AG09309 (cell line): Measurements from ENCODE around the gene ODAM.

Experiments
- DNase-seq: peaks from one replicate; pipeline ENCODE4 v3.0.0-alpha.2; 2010; ENCODE audit warnings: low read depth
- H3K4me3 ChIP-seq: 2 replicates; pipeline ENCODE4 v1.5.1; 2011; ENCODE audit warnings: mild to moderate bottlenecking, low read depth, low read length, moderate library complexity; ENCODE audit not compliant: control insufficient read depth
- TF ChIP-seq, protein P1 (sequence below): IDR thresholded peaks from 2 replicates; pipeline ENCODE4 v1.5.1; 2011; ENCODE audit warnings: mild to moderate bottlenecking, low read depth, low read length, inconsistent platforms; ENCODE audit not compliant: insufficient read depth, control insufficient read depth; ENCODE audit errors: missing control alignments

The ODAM gene

DNA sequence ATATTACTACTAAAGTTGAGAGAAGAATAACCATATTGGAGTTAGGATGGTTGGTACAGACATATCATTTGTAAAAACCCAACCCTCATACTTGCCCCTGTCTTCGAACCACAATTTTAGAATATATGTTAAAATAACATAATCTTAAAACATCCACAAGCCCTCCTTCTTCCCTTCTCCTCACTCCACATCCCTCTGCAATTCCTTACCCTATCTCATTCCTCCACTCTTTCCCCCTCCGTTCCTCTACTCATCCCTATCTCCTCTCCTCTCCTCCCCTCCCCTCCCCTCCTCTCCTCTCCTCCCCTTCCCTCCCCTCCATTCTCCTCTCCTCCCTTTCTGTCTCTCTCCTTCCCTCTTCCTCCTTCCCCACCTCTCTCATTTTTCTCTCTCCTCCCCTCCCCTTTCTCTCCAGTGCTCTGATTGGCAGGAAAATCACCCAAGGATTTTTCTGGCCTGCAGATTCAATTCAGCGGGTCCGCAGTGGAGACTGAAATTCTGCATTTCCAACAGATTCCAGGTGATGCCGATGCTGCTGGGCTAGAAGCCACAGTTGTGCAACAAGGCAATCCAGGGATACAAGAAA is 17.4 kb upstream of the ODAM start:
- no peak overlapping the region for H3K4me3 ChIP-seq
- DNase-seq: no peak
- TF ChIP-seq, protein P1, sequence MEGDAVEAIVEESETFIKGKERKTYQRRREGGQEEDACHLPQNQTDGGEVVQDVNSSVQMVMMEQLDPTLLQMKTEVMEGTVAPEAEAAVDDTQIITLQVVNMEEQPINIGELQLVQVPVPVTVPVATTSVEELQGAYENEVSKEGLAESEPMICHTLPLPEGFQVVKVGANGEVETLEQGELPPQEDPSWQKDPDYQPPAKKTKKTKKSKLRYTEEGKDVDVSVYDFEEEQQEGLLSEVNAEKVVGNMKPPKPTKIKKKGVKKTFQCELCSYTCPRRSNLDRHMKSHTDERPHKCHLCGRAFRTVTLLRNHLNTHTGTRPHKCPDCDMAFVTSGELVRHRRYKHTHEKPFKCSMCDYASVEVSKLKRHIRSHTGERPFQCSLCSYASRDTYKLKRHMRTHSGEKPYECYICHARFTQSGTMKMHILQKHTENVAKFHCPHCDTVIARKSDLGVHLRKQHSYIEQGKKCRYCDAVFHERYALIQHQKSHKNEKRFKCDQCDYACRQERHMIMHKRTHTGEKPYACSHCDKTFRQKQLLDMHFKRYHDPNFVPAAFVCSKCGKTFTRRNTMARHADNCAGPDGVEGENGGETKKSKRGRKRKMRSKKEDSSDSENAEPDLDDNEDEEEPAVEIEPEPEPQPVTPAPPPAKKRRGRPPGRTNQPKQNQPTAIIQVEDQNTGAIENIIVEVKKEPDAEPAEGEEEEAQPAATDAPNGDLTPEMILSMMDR: no peak

DNA sequence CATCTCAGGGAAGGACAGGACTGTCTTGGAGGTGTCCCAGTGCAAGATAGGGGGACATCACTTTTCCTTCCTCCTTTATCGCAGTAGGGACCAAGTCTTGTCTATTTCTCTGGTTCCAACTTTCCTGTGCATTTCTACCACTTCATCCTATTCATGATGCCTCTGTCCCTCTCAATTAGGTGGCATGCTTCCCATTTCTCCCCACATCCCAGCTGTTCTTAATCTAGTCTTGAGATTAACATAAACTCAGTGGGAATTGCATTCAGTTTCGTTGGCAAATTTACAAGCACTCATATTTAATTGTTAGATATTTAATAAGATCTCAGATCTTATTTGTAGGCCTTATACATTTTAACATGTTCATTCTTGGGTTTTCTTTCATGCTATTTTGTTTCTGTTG is 15.7 kb upstream of the ODAM start:
- no peak for DNase-seq
- H3K4me3 ChIP-seq: no peak overlapping the region

DNA sequence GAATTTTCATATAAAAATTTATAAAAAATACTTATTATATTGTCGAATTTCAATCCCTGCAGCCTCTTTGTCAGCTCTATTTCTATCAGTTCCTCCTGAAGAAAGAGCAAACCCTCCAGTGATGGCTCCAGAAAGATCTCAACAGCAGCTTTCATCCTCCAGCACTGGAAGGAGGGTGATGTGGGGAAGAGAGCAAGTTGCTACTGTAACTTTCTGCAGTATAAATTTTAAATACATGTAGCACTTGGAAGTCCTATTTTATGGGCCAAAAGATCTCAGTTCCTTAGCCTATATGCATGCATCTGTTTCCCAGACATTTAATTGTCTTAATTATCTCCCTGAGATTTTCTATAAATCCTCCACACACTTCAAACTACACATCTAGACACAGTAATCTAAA is 13.7 kb upstream of the ODAM start:
- H3K4me3 ChIP-seq: no peak overlapping the region
- TF ChIP-seq, protein P1: no peak
- no peak for DNase-seq

More for the DNA sequence above, 15.7 kb upstream of the ODAM start:
- TF ChIP-seq, protein P1: no peak

DNA sequence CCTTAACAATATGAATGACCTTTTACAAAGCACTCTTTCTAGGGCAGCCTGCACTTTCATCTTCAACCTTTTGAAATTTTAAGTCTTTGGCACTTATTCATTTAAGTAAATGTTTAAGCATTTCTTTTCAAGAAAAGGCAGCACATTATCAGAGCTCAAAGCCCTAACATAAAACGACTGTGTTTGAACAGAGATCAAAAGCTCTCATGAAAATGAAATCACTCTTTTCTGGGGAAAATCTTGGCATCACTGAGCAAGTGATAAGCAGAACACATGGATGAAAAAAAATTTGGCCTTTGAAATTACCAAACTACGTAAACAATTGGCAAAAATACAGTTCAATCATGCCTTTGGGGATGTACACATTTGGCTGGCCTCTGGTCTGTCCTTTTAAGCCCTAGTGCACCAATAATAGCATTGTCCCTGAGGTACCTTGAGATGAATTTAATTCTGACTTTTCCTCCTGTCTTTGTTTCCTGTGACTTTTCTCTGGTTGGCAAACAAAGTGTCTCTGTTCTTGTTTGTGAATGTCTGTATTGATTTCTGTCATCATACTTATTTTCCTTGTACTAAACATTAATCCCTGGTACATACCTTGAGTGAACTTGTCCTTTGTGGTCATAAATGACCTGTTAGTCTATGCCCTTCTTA is 12.9 kb upstream of the ODAM start:
- no peak overlapping the region for H3K4me3 ChIP-seq
- TF ChIP-seq, protein P1: no peak
- DNase-seq: no peak

DNA sequence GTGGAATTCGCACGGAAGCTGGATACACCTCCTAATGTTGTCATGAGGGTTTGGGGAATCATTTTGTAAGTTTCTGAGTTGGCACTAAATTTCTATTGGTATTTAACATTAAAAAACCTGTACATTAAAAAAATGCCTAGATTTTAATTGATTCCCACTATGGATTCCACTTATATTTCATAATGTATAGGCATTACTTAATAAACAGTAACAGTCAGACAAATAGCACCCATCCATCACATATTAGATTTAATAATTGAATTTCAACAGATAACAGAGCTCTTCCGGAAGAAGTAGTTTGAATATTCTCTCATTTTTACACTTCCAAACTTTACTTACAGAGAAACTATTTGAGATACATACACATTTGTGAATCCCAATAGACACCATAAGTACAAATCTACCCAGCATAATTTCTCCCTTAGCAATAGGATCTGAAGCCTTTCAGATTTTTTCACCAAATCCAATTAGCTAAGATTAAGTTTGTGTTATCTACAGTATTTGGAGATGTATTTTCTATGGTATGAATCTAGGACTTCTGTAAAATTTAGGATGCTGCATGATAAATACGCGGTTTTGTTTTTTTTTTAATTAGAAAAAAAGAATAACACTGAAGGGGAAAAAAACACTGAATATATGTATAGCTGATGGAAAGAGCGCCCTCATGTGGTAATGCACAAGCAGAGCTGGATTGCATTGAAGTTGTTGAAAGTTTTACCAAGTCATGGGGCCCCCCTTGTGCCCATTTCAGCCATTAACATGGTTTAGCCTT is 12.2 kb upstream of the ODAM start:
- no peak overlapping the region for H3K4me3 ChIP-seq
- no peak for DNase-seq
- TF ChIP-seq, protein P1: no peak

DNA sequence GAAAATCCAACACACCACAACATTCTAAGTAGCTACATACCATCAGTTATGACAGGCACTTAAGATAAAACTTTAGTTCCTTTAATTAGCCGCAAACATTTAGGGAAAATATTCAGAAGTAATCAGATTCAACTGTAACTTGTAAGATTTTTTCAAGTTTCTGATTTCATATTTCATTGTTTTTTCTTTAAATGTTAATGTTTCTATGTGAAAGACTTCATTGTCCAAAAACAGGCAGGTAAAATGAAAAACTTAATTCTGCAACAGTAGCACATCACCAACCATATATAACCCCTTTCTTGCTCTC is 11.6 kb upstream of the ODAM start:
- H3K4me3 ChIP-seq: no peak overlapping the region
- TF ChIP-seq, protein P1: no peak
- no peak for DNase-seq
